GM18951 (cell line): ENCODE measurements around the gene H6PD.

Source experiments
- POLR2A ChIP-seq: IDR thresholded peaks from 4 replicates; pipeline ENCODE4 v1.6.1; 2011; ENCODE audit warnings: mild to moderate bottlenecking; ENCODE audit not compliant: insufficient read length, insufficient read depth; ENCODE audit errors: extremely low read depth
- in situ Hi-C: fragments of 300-500 bp; cut with MboI; formaldehyde crosslinking; loops from one replicate; pipeline ENCODE4 v1.12.0; 2022; ENCODE audit warnings: low sequenced_read_pairs, mixed read lengths, inconsistent platforms; ENCODE audit not compliant: unreplicated experiment

The H6PD gene

DNA sequence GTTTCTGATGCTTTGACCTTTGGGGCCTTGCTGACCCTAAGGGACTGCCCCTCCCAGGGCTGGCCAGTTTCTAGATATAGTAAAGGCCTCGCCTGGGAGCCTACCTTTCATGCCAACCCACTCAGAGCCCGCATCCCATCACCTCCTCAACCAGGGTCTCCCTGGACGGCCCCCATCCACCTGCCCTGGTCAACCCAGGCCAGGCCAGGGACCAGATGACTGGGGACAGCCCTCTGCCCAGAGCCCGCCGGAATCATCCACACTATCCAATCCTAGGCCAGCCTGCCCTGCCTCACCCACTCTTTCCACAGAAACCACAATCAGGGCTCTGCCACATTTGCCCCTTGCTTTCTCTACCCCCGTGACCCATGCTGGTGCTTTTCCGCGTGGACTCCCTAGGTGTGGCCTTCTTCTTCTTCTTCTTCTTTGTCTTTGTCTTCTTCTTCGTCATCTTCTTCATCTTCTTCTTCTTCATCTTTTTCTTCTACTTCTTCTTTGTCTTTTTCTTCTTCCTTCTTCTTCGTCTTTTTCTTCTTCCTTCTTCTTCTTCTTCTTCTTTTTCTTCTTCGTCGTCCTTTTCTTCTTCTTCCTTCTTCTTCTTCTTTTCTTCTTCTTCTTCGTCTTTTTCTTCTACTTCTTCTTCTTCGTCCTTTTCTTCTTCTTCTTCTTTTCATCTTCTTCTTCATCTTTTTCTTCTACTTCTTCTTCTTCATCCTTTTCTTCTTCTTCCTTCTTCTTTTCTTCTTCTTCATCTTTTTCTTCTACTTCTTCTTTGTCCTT, 11.5 kb upstream of the H6PD start:
- in situ Hi-C loops = no loop called here
- no peak for TF ChIP-seq POLR2A

DNA sequence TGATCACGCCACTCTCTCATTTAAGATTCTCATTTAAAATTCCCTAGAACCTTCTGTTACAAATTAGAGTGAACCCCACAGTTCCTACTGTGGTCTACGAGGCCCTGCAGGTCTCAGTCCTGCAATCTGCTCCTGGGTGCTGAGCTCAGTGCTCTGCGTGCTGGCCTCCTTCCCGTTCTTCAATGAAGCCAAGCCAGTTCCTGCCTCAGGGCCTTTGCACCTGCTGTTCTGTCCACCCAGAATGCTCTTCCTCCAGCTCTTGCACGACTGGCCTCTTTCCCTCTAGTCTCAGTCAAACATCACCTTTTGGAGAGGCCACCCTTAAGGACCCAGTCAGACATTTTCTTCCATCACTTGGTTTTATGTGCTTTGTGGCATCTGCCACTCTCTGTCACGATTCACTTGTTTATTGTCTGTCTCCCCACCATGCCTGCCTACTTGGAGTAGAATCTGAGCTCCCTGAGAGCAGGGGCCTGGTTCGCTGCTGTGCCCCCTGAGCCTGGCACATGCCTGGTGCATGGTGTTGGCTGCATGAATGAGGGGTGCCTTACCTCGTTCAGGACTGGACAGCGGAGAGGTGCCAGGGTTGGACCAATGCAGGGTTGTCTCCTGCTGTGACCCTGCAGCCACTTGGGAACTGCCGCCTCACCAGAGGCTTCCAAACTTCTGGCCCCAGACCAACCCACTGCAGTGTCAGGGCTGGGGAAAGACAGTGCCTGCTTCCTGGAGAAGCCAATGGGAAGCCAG, 9.7 kb upstream of the H6PD start:
- TF ChIP-seq POLR2A = no peak
- in situ Hi-C loops = no loop called here

- in situ Hi-C loops = no loop called here
- no peak for TF ChIP-seq POLR2A
Measured at GRCh38 chr1:9225411-9225785, 9.2 kb upstream of the H6PD start.

- TF ChIP-seq POLR2A = no peak
- in situ Hi-C loops = no loop called here
Measured at GRCh38 chr1:9228609-9229008, 6.0 kb upstream of the H6PD start.

DNA sequence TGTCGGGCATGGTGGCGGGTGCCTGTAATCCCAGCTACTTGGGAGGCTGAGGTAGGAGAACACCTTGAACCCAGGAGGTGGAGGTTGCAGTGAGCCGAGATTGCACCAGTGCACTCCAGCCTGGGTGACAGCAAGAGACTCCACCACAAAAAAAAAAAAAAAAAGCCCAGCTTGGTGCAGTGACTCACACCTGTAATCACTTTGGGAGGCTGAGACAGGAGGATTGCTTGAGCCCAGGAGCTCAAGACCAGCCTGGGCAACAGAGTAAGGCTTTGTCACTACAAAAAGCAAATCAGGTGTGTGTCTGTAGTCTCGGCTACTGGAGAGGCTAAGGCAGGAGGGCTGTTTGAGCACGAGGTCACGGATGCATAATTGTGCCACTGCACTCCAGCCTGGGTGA, 5.0 kb upstream of the H6PD start:
- TF ChIP-seq POLR2A = no peak
- in situ Hi-C loops = no loop called here

DNA sequence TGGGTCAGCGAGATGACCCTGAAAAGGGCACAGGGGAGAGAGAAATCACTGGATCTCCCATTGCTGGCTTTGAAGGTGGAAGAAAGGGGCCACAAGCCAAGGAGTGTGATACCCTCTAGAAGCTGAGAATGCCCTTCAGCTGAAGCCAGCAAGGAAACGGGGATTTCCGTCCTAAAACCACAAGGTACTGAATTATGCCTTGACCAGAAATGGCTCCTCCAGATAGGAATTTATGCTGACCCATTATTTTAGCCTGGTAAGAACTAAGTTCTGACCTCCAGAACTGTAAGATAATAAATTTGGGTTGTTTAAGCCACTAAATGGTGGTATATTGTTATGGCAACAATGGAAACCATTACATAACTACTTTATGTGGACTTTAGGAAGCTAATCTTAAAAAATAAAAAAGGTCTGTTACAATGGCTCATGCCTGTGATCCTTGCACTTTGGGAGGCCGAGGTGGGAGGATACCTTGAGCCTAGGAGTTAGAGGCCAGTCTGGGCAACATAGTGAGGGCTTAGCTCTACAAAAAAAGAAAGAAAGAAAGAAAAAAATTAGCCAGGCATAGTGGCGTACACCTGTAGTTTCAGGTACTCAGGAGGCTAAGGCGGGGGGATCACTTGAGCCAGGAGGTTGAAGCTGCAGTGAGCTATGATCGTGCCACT, 3.6 kb upstream of the H6PD start:
- TF ChIP-seq POLR2A = no peak
- in situ Hi-C loops = no loop called here

- in situ Hi-C loops = no loop called here
Measured at GRCh38 chr1:9231648-9232332, 2.8 kb upstream of the H6PD start.

GRCh38 chr1:9233241-9233941, 1.2 kb upstream of the H6PD start:
- in situ Hi-C loops = no loop called here
- no peak for TF ChIP-seq POLR2A

More at GRCh38 chr1:9231648-9232332, 2.8 kb upstream of the H6PD start:
- TF ChIP-seq POLR2A = no peak

DNA sequence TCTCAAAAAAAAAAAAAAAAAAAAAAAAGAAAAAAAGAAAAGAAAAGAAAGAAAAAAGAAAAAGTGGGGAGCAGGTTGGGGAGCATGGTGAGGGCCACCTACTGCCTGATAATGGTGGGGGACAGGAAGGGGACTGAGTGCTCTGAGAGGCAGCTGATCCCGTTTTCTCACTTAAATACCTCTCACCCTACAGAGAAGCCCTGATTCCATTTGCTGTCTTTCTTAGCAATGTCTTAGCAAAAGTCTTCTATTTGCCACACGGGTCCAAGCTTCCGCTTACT, 692 bp upstream of the H6PD start:
- in situ Hi-C loops = no loop called here
- TF ChIP-seq POLR2A = no peak

DNA sequence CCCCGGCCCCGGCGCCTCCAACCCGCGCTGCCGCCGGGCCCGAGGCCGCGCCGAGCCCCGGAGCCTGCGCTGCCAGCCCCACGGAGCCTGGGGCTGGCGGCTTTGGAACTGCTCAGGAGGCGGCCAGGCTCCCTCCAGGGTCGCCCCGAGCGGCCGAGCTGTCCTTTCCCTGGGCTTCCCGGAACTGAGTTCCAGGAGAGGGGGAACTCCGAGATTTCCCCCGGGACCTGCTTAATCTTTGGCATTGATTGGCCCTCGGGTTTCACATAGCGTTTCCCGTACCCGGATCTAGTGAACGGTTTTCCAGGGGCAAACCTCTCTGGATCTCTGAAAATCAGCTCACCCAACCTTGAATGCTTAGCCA, 504 bp downstream of the H6PD start:
- peak; percentile 44 for TF ChIP-seq POLR2A
- in situ Hi-C loops = no loop called here

DNA sequence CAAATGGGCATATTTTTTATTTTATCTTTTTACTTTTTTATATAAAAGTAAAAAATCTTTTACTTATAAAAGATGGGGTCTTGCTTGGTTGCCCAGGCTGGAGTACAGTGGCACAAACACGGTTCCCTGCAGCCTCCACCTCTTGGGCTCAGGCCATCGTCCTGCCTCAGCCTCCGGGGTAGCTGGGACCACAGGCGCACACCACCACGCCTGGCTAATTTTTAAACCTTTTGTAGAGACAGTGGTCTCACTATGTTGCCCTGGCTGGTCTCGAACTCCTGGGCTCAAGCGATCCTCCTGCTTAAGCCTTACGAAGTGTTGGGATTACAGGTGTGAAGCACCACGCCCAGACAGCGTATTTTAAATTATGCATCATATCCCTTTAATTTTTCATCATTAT, 986 bp downstream of the H6PD start:
- in situ Hi-C loops = no loop called here
- TF ChIP-seq POLR2A = no peak

- TF ChIP-seq POLR2A = no peak
- in situ Hi-C loops = no loop called here
Measured at GRCh38 chr1:9238134-9238533, 3.6 kb downstream of the H6PD start.

- in situ Hi-C loops = no loop called here
Measured at GRCh38 chr1:9238550-9238949, 4.0 kb downstream of the H6PD start.

More at GRCh38 chr1:9238550-9238949, 4.0 kb downstream of the H6PD start:
- no peak for TF ChIP-seq POLR2A
